Right lobe of liver (tissue), 6 donors: ENCODE data around the gene ZFHX2. TPM values are rescaled to one million over a fixed set of nuclear protein-coding genes. Genes with fewer than 3 reads are reported as not detected.

Experiments
- ATAC-seq, 4 donors: fragments of 200-7000 bp; cut with Tn5 transposase; one replicate each; pipeline ENCODE4 v1.9.1; 2020; ENCODE audit warnings: mild to moderate bottlenecking in 4 of 4, moderate library complexity in 4 of 4
- DNase-seq, 3 donors: peaks; one replicate each; pipeline ENCODE4 v3.0.0-alpha.2; 2020
- H3K27ac ChIP-seq, 3 donors: fragments of 200-600 bp; one replicate each; pipeline ENCODE4 v1.8.0; 2022
- H3K27me3 ChIP-seq, 2 donors: fragments of 200-600 bp; one replicate each; pipeline ENCODE4 v1.8.0; 2022
- H3K36me3 ChIP-seq, 4 donors: fragments of 200-600 bp; sonication (generic) in 1 of 4; one replicate each; pipeline versions ENCODE4 v1.5.1 to v1.8.0; 2017 to 2022; ENCODE audit warnings: control low read depth in 1 of 4
- H3K4me1 ChIP-seq, 4 donors: fragments of 200-600 bp; sonication (generic) in 1 of 4; one replicate each; pipeline versions ENCODE4 v1.5.1 to v1.8.0; 2017 to 2022; ENCODE audit warnings: control low read depth in 1 of 4
- H3K4me3 ChIP-seq, 3 donors: fragments of 200-600 bp; one replicate each; pipeline ENCODE4 v1.8.0; 2022
- H3K9me3 ChIP-seq, 4 donors: fragments of 200-600 bp; sonication (generic) in 1 of 4; one replicate each; pipeline versions ENCODE4 v1.5.1 to v1.8.0; 2017 to 2022; ENCODE audit warnings: control low read depth in 1 of 4
- POLR2A ChIP-seq: fragments of 450-650 bp; IDR thresholded peaks from one replicate; pipeline ENCODE4 v1.6.1; 2017; ENCODE audit warnings: antibody characterized with exemption, mild to moderate bottlenecking
- WGBS: methylation state at CpG from one replicate; pipeline ENCODE4 v1.1.6; 2018; ENCODE audit warnings: low coverage, low lambda C conversion rate; ENCODE audit not compliant: insufficient coverage; ENCODE audit errors: missing lambda C conversion rate; 5-methylcytosine and 5-hydroxymethylcytosine counted together
- intact Hi-C, 2 donors: fragments of 100-400 bp; cut with DNase I; formaldehyde crosslinking; loops; one replicate each; pipeline versions ENCODE4 v1.11.2 to v1.14.1; 2022
- total RNA-seq, 6 experiments: library from RNA; depleted of rRNA in 2 of 6; stranded (reverse); fragments of >200 nt in 2 of 6; fragmentation: NEBNext Ultra II Directional in 3 of 6; extraction: Animal tissue kit (Norgen Biotek cat#: 25700) in 3 of 6; gene quantifications; one replicate each; pipeline versions ENCODE4 v1.1.0 to v1.2.4, GENCODE V29; 2016 to 2023
- TF ChIP-seq, protein P1 (sequence below), 4 donors: fragments of 200-600 bp in 3 of 4; fragments of 450-650 bp in 1 of 4; IDR thresholded peaks; one replicate each; pipeline versions ENCODE4 v1.5.1 to v1.8.0; 2016 to 2022; ENCODE audit warnings: antibody characterized with exemption in 4 of 4, mild to moderate bottlenecking in 2 of 4
- donor health status: DM: no; HTN: yes; CAD: no.
- donor health status: DM: no; HTN: no; CAD: no.
- donor health status: DM: no; HTN: no; CAD: no.
- donor health status: DM: no; HTN: yes; CAD: no.
- donor health status: DM: no; HTN: yes; CAD: no.

ZFHX2 gene
- total RNA-seq, 6 experiments from 2014 or later = 0.33 to 0.83 (median 0.47) TPM

DNA sequence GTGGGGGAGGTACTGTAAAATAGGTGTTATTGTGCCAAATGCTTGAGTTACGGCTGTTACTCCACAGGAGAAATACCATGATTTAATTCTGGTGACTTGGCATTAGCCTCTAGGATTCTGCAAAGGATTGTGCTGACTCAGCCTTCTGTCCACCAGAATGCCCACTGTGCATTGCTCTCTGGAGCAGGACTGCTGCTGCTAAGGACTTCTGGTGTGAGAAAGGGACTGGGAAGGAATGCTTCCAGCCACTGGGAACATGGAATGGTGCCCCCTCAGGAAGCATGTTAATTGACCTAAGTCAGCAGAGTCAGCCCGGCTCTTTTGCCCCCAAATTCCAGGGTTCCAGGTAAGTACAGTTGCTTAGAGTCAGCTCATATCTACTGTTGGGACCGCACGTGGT lies 32.9 kb downstream of the ZFHX2 start:
- Histone ChIP-seq H3K4me3 (no peak overlapping the region), H3K27ac (no peak overlapping the region), H3K36me3 (no peaks in the 10 kb centered on the region), H3K27me3 (no peaks in the 10 kb centered on the region), H3K9me3 (no peaks in the 10 kb centered on the region), H3K4me1 (no peaks in the 10 kb centered on the region)
- intact Hi-C loops = no loop called here
- WGBS = 74% methylated on average over 4 of the region's 4 CpGs
- TF ChIP-seq POLR2A = no peak
- TF ChIP-seq, protein P1, sequence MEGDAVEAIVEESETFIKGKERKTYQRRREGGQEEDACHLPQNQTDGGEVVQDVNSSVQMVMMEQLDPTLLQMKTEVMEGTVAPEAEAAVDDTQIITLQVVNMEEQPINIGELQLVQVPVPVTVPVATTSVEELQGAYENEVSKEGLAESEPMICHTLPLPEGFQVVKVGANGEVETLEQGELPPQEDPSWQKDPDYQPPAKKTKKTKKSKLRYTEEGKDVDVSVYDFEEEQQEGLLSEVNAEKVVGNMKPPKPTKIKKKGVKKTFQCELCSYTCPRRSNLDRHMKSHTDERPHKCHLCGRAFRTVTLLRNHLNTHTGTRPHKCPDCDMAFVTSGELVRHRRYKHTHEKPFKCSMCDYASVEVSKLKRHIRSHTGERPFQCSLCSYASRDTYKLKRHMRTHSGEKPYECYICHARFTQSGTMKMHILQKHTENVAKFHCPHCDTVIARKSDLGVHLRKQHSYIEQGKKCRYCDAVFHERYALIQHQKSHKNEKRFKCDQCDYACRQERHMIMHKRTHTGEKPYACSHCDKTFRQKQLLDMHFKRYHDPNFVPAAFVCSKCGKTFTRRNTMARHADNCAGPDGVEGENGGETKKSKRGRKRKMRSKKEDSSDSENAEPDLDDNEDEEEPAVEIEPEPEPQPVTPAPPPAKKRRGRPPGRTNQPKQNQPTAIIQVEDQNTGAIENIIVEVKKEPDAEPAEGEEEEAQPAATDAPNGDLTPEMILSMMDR (IDR thresholded peaks at IDR 0.05) = no peak
- ATAC-seq = no peak
- DNase-seq = no peak

DNA sequence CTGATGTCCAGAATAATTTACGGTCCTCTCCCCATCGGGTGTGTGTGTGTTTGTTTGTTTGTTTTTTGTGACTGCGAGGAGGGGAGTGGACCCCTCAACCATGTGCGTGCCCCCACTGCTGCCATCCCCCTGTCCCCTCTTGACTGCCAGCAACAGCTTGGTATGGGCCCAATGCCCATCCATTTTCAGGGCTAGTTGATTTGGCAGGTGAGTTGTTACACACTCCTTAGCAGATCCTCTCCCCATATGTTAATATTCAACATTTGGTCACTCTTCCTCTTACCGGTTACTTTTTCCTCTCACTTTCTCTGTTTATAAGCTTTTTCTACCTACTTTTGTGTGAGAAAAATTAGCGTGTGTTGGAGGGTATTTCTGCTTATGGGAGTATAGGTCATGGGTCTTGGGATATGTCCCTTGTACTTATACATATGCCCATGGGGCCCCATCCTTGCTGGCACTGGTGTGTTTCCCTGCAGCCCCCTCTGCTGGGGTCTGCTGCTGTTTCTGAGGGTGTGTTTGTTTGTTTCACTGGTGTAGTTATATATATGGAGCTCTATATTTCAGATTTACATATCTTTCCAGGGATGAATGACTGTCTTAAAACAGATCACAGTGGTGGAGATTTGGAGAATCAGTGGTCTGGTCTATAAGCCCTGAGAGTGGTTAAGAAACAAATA lies 33.8 kb downstream of the ZFHX2 start:
- WGBS = 69% methylated on average over 6 of the region's 6 CpGs
- no peaks in the 10 kb centered on the region for H3K9me3 ChIP-seq
- H3K36me3 ChIP-seq = no peaks in the 10 kb centered on the region
- no peaks in the 10 kb centered on the region for H3K4me1 ChIP-seq
- no peaks in the 10 kb centered on the region for H3K27me3 ChIP-seq
- intact Hi-C loops = no loop called here
- H3K4me3 ChIP-seq = no peak overlapping the region
- TF ChIP-seq, protein P1 (IDR thresholded peaks at IDR 0.05) = no peak
- TF ChIP-seq POLR2A = no peak
- DNase-seq (no peak), ATAC-seq (no peak)
- no peak overlapping the region for H3K27ac ChIP-seq

DNA sequence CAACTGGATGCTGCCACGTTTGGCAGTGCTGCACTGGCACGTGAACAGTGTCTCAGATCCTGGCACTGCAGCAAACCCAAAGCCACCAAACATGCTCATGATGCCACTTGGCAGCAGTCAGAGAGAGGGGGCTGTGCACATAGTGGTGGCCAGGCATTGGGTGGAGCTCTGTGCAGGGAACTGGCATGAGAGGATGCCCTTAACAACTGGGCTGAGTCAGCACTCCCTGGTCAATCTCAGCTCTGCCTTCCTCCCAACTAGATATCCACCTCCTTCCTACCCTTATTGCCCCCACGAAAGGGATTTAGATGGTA lies 37.0 kb downstream of the ZFHX2 start:
- Histone ChIP-seq H3K4me1 (no peaks in the 10 kb centered on the region), H3K4me3 (no peak overlapping the region), H3K27ac (no peak overlapping the region), H3K36me3 (no peaks in the 10 kb centered on the region), H3K9me3 (no peaks in the 10 kb centered on the region), H3K27me3 (no peaks in the 10 kb centered on the region)
- intact Hi-C loops = no loop called here
- ATAC-seq = no peak
- TF ChIP-seq, protein P1 (IDR thresholded peaks at IDR 0.05) = no peak
- no peak for TF ChIP-seq POLR2A
- WGBS = 69% methylated on average over 3 of the region's 3 CpGs
- no peak for DNase-seq

DNA sequence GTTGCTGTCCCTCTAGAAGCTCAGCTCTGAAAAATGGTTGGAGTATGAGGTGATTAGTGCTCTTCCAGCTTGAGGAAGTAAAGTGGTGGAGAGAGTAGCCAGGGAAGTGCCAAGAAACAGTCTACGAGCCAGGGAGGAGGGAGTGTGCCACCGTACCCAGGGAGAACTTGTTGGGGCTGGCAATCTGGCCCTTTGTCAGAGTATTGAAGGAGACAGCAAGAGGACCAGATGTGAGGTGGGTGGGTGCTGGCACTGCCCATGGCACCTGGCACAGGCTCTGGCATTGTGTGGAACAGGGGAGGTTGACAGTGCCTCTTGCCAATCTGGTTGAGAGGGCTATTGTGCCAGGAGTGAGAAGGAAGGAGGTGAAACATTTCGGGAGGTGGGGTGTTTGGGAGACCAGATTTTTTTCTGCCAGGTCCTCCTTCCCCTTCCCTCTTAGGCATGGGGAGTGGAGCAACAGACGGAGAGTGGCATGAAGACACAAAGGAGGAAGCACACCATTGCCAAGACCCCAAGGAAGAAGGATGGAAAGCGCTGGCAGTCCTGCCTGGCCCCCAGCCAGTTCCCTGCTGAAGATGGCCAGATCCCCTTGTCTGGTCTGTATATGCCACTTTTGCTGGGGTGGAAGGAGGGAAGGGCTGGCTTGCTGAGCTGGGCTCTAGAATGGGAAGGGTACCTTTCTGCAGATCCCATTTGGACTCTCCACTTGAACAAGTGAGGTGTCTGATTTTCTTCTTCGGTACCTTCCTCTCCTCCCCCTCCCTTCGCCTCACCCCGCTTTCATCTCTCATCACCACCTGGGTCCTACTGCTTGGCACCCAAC lies 37.5 kb downstream of the ZFHX2 start:
- 95% methylated on average over 5 of the region's 8 CpGs for WGBS
- intact Hi-C loops = no loop called here
- Histone ChIP-seq H3K36me3 (no peaks in the 10 kb centered on the region), H3K27ac (no peak overlapping the region), H3K27me3 (no peaks in the 10 kb centered on the region), H3K9me3 (no peaks in the 10 kb centered on the region), H3K4me1 (no peaks in the 10 kb centered on the region), H3K4me3 (no peak overlapping the region)
- TF ChIP-seq, protein P1 (IDR thresholded peaks at IDR 0.05) = no peak
- no peak for TF ChIP-seq POLR2A
- DNase-seq = no peak
- ATAC-seq = no peak
